ENCODE results near the gene GTF3C4.

Gene GTF3C4

GRCh38 chr9:132690696-132691095 is 20.4 kb downstream of the GTF3C4 start:
- Histone ChIP-seq H2BK12ac (ENCODE audit: low read length in 2 of 2) (no peak overlapping the region), H3K79me1 (replicated peaks; ENCODE audit: low read length, poor library complexity, severe bottlenecking) (peaks cover 29% of the 10 kb centered on the region), H2AK5ac (ENCODE audit: low read length, severe bottlenecking) (no peak overlapping the region), H3K4me2 (ENCODE audit: low read length, poor library complexity, severe bottlenecking) (no peak overlapping the region), H3K27ac (ENCODE audit: low read length, poor library complexity, severe bottlenecking) (no peak overlapping the region), H4K91ac (ENCODE audit: low read length) (no peak overlapping the region), H3K18ac (ENCODE audit: low read depth in 1 of 2, low read length in 2 of 2) (no peak overlapping the region), H2BK15ac (ENCODE audit: low read depth, poor library complexity, severe bottlenecking) (no peak overlapping the region), H2AFZ (ENCODE audit: low read depth, low read length) (no peak overlapping the region), H4K8ac (ENCODE audit: low read length) (no peak overlapping the region), H3K27me3 (ENCODE audit: control insufficient read depth in 1 of 2, insufficient read depth in 1 of 2, low read length in 2 of 2) (no peaks in the 10 kb centered on the region), H3K4me1 (ENCODE audit: control insufficient read depth, insufficient read depth, low read depth, low read length) (no peaks in the 10 kb centered on the region), H3K36me3 (ENCODE audit: control insufficient read depth in 1 of 2, insufficient read depth in 2 of 2, low read depth in 1 of 2, low read length in 2 of 2) (peaks cover 25 to 78% of the 10 kb centered on the region in 2 experiments), H3K9ac (ENCODE audit: low read length) (no peak overlapping the region), H3K4me3 (ENCODE audit: insufficient read depth in 1 of 2, low read depth in 1 of 2, low read length in 2 of 2) (no peak overlapping the region), H3K4ac (ENCODE audit: low read depth in 1 of 2, low read length in 2 of 2) (no peak overlapping the region), H3K23ac (ENCODE audit: low read length in 2 of 2) (no peak overlapping the region), H3K9me3 (ENCODE audit: control insufficient read depth, low read length) (peaks cover under 1% of the 10 kb centered on the region), H3K14ac (ENCODE audit: low read length in 2 of 2) (no peak overlapping the region), H2BK120ac (ENCODE audit: low read depth, low read length) (no peak overlapping the region), H2BK5ac (ENCODE audit: low read depth, low read length, poor library complexity, severe bottlenecking) (no peak overlapping the region)
- DNase-seq: no peak
- WGBS: 91% methylated on average over 1 of the region's 1 CpG

DNA sequence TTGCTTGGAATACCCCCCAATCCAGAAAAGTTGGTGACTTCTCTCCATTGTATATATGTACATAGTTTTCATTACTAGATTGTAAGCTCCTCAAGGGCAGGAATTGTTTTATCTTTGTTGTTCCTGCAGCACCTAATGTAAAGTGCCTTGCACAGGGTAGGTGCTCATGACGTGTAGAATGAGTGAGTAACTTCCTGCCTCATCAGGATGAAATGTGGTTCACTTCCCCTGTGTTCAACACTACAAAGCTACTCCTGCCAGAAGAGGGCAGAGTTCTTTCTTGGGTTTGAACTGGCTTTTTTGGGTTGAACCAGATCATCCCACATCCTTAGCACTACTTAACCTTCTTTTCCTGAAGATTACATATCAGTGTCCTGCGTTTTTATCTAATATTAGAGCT is 23.9 kb downstream of the GTF3C4 start:
- Histone ChIP-seq H3K79me1 (replicated peaks; ENCODE audit: low read length, poor library complexity, severe bottlenecking) (peaks cover 15% of the 10 kb centered on the region), H3K27ac (ENCODE audit: low read length, poor library complexity, severe bottlenecking) (no peak overlapping the region), H3K9me3 (ENCODE audit: control insufficient read depth, low read length) (peaks cover 30% of the 10 kb centered on the region), H3K4me3 (ENCODE audit: insufficient read depth in 1 of 2, low read depth in 1 of 2, low read length in 2 of 2) (no peak overlapping the region), H2BK5ac (ENCODE audit: low read depth, low read length, poor library complexity, severe bottlenecking) (no peak overlapping the region), H2AFZ (ENCODE audit: low read depth, low read length) (no peak overlapping the region), H2BK120ac (ENCODE audit: low read depth, low read length) (no peak overlapping the region), H3K27me3 (ENCODE audit: control insufficient read depth in 1 of 2, insufficient read depth in 1 of 2, low read length in 2 of 2) (no peaks in the 10 kb centered on the region), H2BK15ac (ENCODE audit: low read depth, poor library complexity, severe bottlenecking) (no peak overlapping the region), H3K4me1 (ENCODE audit: control insufficient read depth, insufficient read depth, low read depth, low read length) (no peaks in the 10 kb centered on the region), H3K18ac (ENCODE audit: low read depth in 1 of 2, low read length in 2 of 2) (no peak overlapping the region), H4K91ac (ENCODE audit: low read length) (no peak overlapping the region), H3K4me2 (ENCODE audit: low read length, poor library complexity, severe bottlenecking) (no peak overlapping the region), H2BK12ac (ENCODE audit: low read length in 2 of 2) (no peak overlapping the region), H2AK5ac (ENCODE audit: low read length, severe bottlenecking) (no peak overlapping the region), H3K14ac (ENCODE audit: low read length in 2 of 2) (no peak overlapping the region), H3K9ac (ENCODE audit: low read length) (no peak overlapping the region), H3K36me3 (ENCODE audit: control insufficient read depth in 1 of 2, insufficient read depth in 2 of 2, low read depth in 1 of 2, low read length in 2 of 2) (peaks cover 11 to 44% of the 10 kb centered on the region in 2 experiments), H3K23ac (ENCODE audit: low read length in 2 of 2) (no peak overlapping the region), H4K8ac (ENCODE audit: low read length) (no peak overlapping the region), H3K4ac (ENCODE audit: low read depth in 1 of 2, low read length in 2 of 2) (no peak overlapping the region)
- no peak for DNase-seq
- 27% methylated on average over 2 of the region's 2 CpGs for WGBS

DNA sequence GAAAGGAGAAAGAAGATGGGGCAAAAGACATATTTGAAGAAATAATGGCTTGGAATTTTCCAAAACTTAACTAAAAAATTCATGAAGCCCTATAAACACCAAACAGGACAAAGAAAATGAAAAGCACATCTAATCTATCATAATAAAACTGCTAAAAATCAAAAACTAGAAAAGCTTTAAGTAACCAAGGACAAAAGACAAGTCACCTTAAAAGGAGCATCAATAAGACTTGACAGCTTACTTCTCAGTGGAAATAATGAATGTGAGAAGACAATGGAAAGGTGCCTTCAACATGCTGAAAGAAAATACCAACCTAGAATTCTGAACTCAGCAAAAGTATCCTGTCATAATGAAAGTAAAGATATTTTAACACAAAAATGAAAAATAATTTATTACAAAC is 27.0 kb downstream of the GTF3C4 start:
- Histone ChIP-seq H2BK5ac (ENCODE audit: low read depth, low read length, poor library complexity, severe bottlenecking) (no peak overlapping the region), H3K27me3 (ENCODE audit: control insufficient read depth in 1 of 2, insufficient read depth in 1 of 2, low read length in 2 of 2) (no peaks in the 10 kb centered on the region), H3K4me1 (ENCODE audit: control insufficient read depth, insufficient read depth, low read depth, low read length) (no peaks in the 10 kb centered on the region), H3K4me2 (ENCODE audit: low read length, poor library complexity, severe bottlenecking) (no peak overlapping the region), H3K9me3 (ENCODE audit: control insufficient read depth, low read length) (peaks cover 30% of the 10 kb centered on the region), H3K4me3 (ENCODE audit: insufficient read depth in 1 of 2, low read depth in 1 of 2, low read length in 2 of 2) (no peak overlapping the region), H4K8ac (ENCODE audit: low read length) (no peak overlapping the region), H2AK5ac (ENCODE audit: low read length, severe bottlenecking) (no peak overlapping the region), H2AFZ (ENCODE audit: low read depth, low read length) (no peak overlapping the region), H3K36me3 (ENCODE audit: control insufficient read depth in 1 of 2, insufficient read depth in 2 of 2, low read depth in 1 of 2, low read length in 2 of 2) (peaks cover 0 to 13% of the 10 kb centered on the region in 2 experiments), H2BK15ac (ENCODE audit: low read depth, poor library complexity, severe bottlenecking) (no peak overlapping the region), H4K91ac (ENCODE audit: low read length) (no peak overlapping the region), H3K18ac (ENCODE audit: low read depth in 1 of 2, low read length in 2 of 2) (no peak overlapping the region), H3K4ac (ENCODE audit: low read depth in 1 of 2, low read length in 2 of 2) (no peak overlapping the region), H3K9ac (ENCODE audit: low read length) (no peak overlapping the region), H2BK12ac (ENCODE audit: low read length in 2 of 2) (no peak overlapping the region), H3K79me1 (replicated peaks; ENCODE audit: low read length, poor library complexity, severe bottlenecking) (peaks cover 2% of the 10 kb centered on the region), H2BK120ac (ENCODE audit: low read depth, low read length) (no peak overlapping the region), H3K14ac (ENCODE audit: low read length in 2 of 2) (no peak overlapping the region), H3K23ac (ENCODE audit: low read length in 2 of 2) (no peak overlapping the region), H3K27ac (ENCODE audit: low read length, poor library complexity, severe bottlenecking) (no peak overlapping the region)
- no peak for DNase-seq

GRCh38 chr9:132698989-132699388 is 28.7 kb downstream of the GTF3C4 start:
- Histone ChIP-seq H2BK12ac (ENCODE audit: low read length in 2 of 2) (no peak overlapping the region), H3K36me3 (ENCODE audit: control insufficient read depth in 1 of 2, insufficient read depth in 2 of 2, low read depth in 1 of 2, low read length in 2 of 2) (peaks cover 0 to 5% of the 10 kb centered on the region in 2 experiments), H3K79me1 (replicated peaks; ENCODE audit: low read length, poor library complexity, severe bottlenecking) (no peaks in the 10 kb centered on the region), H2AFZ (ENCODE audit: low read depth, low read length) (no peak overlapping the region), H3K4me1 (ENCODE audit: control insufficient read depth, insufficient read depth, low read depth, low read length) (no peaks in the 10 kb centered on the region), H2AK5ac (ENCODE audit: low read length, severe bottlenecking) (no peak overlapping the region), H2BK15ac (ENCODE audit: low read depth, poor library complexity, severe bottlenecking) (no peak overlapping the region), H3K4me3 (ENCODE audit: insufficient read depth in 1 of 2, low read depth in 1 of 2, low read length in 2 of 2) (no peak overlapping the region), H2BK5ac (ENCODE audit: low read depth, low read length, poor library complexity, severe bottlenecking) (no peak overlapping the region), H4K91ac (ENCODE audit: low read length) (no peak overlapping the region), H3K14ac (ENCODE audit: low read length in 2 of 2) (no peak overlapping the region), H3K23ac (ENCODE audit: low read length in 2 of 2) (no peak overlapping the region), H3K9me3 (ENCODE audit: control insufficient read depth, low read length) (peaks cover 30% of the 10 kb centered on the region), H4K8ac (ENCODE audit: low read length) (no peak overlapping the region), H3K18ac (ENCODE audit: low read depth in 1 of 2, low read length in 2 of 2) (no peak overlapping the region), H2BK120ac (ENCODE audit: low read depth, low read length) (no peak overlapping the region), H3K27ac (ENCODE audit: low read length, poor library complexity, severe bottlenecking) (no peak overlapping the region), H3K4ac (ENCODE audit: low read depth in 1 of 2, low read length in 2 of 2) (no peak overlapping the region), H3K27me3 (ENCODE audit: control insufficient read depth in 1 of 2, insufficient read depth in 1 of 2, low read length in 2 of 2) (peaks cover 0 to 2% of the 10 kb centered on the region in 2 experiments), H3K9ac (ENCODE audit: low read length) (no peak overlapping the region), H3K4me2 (ENCODE audit: low read length, poor library complexity, severe bottlenecking) (no peak overlapping the region)
- WGBS: 100% methylated on average over 3 of the region's 4 CpGs
- no peak for DNase-seq

Measured in mesenchymal stem cell (in vitro differentiated cells and primary cell).